Neural cell (in vitro differentiated cells): ENCODE measurements around the gene OR1J1. TPM values are rescaled to one million over a fixed set of nuclear protein-coding genes. Genes with fewer than 3 reads are reported as not detected.

Experiments used
- H2AFZ ChIP-seq: fragments of 200-600, 300-800 bp; sonication (generic), shearing (Covaris generic); 2 replicates; pipeline ENCODE4 v1.6.0; 2014; ENCODE audit warnings: low read depth, mild to moderate bottlenecking, antibody characterized with exemption, low read length, moderate library complexity
- H3F3A ChIP-seq: fragments of 200-600 bp; shearing (Covaris generic); 2 replicates; pipeline ENCODE4 v1.6.1; 2016; ENCODE audit warnings: mild to moderate bottlenecking, moderate library complexity, mixed read lengths, antibody characterized with exemption, low read length; ENCODE audit not compliant: insufficient read depth, poor library complexity, severe bottlenecking
- H3K27ac ChIP-seq: fragments of 200-600, 300-800 bp; sonication (generic), shearing (Covaris generic); 2 replicates; pipeline ENCODE4 v1.5.1; 2014; ENCODE audit warnings: mild to moderate bottlenecking, low read length, moderate library complexity
- H3K27me3 ChIP-seq: fragments of 300-800, 200-600 bp; sonication (generic), shearing (Covaris generic); 2 replicates; pipeline ENCODE4 v1.6.0; 2014; ENCODE audit warnings: mild to moderate bottlenecking, low read depth, low read length, moderate library complexity; ENCODE audit not compliant: insufficient read depth
- H3K36me3 ChIP-seq: fragments of 300-800, 200-600 bp; sonication (generic), shearing (Covaris generic); 2 replicates; pipeline ENCODE4 v1.5.1; 2014; ENCODE audit warnings: mild to moderate bottlenecking, antibody characterized with exemption, low read length, moderate library complexity; ENCODE audit not compliant: insufficient read depth
- H3K4me2 ChIP-seq: fragments of 300-800, 200-600 bp; sonication (generic), shearing (Covaris generic); 2 replicates; pipeline ENCODE4 v1.6.0; 2014; ENCODE audit warnings: mild to moderate bottlenecking, low read length
- H3K4me3 ChIP-seq: fragments of 300-800, 200-600 bp; sonication (generic), shearing (Covaris generic); 2 replicates; pipeline ENCODE4 v1.5.1; 2014; ENCODE audit warnings: mild to moderate bottlenecking, low read length, moderate library complexity
- H3K79me2 ChIP-seq: fragments of 200-600 bp; shearing (Covaris generic); replicated peaks from 2 replicates; pipeline ENCODE4 v1.6.0; 2014; ENCODE audit warnings: mild to moderate bottlenecking, low read length, moderate library complexity; ENCODE audit not compliant: insufficient read depth
- H3K9ac ChIP-seq: fragments of 300-800, 200-600 bp; sonication (generic), shearing (Covaris generic); 2 replicates; pipeline ENCODE4 v1.6.1; 2016; ENCODE audit warnings: mild to moderate bottlenecking, low read length, mixed read lengths
- H3K9me2 ChIP-seq: fragments of 200-600 bp; shearing (Covaris generic); 2 replicates; pipeline ENCODE4 v1.6.1; 2016; ENCODE audit warnings: mild to moderate bottlenecking, low read length, mixed read lengths; ENCODE audit not compliant: insufficient read depth
- H3K9me3 ChIP-seq: fragments of 200-600, 300-800 bp; sonication (generic), shearing (Covaris generic); 2 replicates; pipeline ENCODE4 v1.6.1; 2016; ENCODE audit warnings: mild to moderate bottlenecking, mixed run types, low read length, moderate library complexity, mixed read lengths
- H4K20me1 ChIP-seq: fragments of 200-600 bp; shearing (Covaris generic); 2 replicates; pipeline ENCODE4 v1.6.1; 2016; ENCODE audit warnings: mild to moderate bottlenecking, mixed run types; ENCODE audit not compliant: insufficient read depth
- CTCF ChIP-seq: fragments of 450-650 bp; IDR thresholded peaks from 2 replicates; pipeline ENCODE4 v1.5.1; 2014; ENCODE audit warnings: antibody characterized with exemption, mild to moderate bottlenecking, moderate library complexity; ENCODE audit not compliant: poor library complexity, severe bottlenecking
- EP300 ChIP-seq: fragments of 450-650 bp; conservative IDR thresholded peaks from 2 replicates; pipeline ENCODE4 v1.6.1; 2014; ENCODE audit warnings: antibody characterized with exemption, mild to moderate bottlenecking, moderate library complexity; ENCODE audit not compliant: poor library complexity, severe bottlenecking
- EZH2 ChIP-seq: fragments of 200-600, 300-800 bp; shearing (Covaris generic), sonication (generic); IDR thresholded peaks from 2 replicates; pipeline ENCODE4 v1.6.1; 2014; ENCODE audit warnings: antibody characterized with exemption, low read length, borderline replicate concordance, mild to moderate bottlenecking; ENCODE audit not compliant: insufficient read depth, poor library complexity, severe bottlenecking
- MXI1 ChIP-seq: fragments of 450-650 bp; conservative IDR thresholded peaks from 2 replicates; pipeline ENCODE4 v1.6.1; 2014; ENCODE audit warnings: antibody characterized with exemption, mild to moderate bottlenecking; ENCODE audit not compliant: poor library complexity, severe bottlenecking
- POLR2AphosphoS5 ChIP-seq: IDR thresholded peaks from 2 replicates; pipeline ENCODE4 v1.6.1; 2012
- RAD21 ChIP-seq: fragments of 450-650 bp; conservative IDR thresholded peaks from 2 replicates; pipeline ENCODE4 v1.6.1; 2014; ENCODE audit warnings: antibody characterized with exemption, mild to moderate bottlenecking, moderate library complexity
- REST ChIP-seq: IDR thresholded peaks from 2 replicates; pipeline ENCODE4 v1.6.1; 2012; ENCODE audit warnings: borderline replicate concordance
- SMC3 ChIP-seq: fragments of 450-650 bp; conservative IDR thresholded peaks from 2 replicates; pipeline ENCODE4 v1.6.1; 2014; ENCODE audit warnings: antibody characterized with exemption, mild to moderate bottlenecking, moderate library complexity; ENCODE audit not compliant: poor library complexity
- TAF1 ChIP-seq: IDR thresholded peaks from 2 replicates; pipeline ENCODE4 v1.6.1; 2012; ENCODE audit warnings: low read depth
- polyA minus RNA-seq: library from RNA; depleted of rRNA, polyadenylated mRNA; stranded (reverse); fragments of >200 nt; gene quantifications from 2 replicates; pipeline ENCODE4 v1.2.3, GENCODE V29; 2014
- polyA plus RNA-seq: library from polyadenylated mRNA; depleted of rRNA; stranded (reverse); fragments of >200 nt; gene quantifications from 2 replicates; pipeline ENCODE4 v1.2.3, GENCODE V29; 2014

Gene OR1J1
- polyA plus RNA-seq = not detected in 2 replicates
- not detected in 2 replicates for polyA minus RNA-seq

- no peak for TF ChIP-seq TAF1
- no peak for TF ChIP-seq MXI1
- no peak for TF ChIP-seq CTCF
- TF ChIP-seq EP300 = no peak
- no peak for TF ChIP-seq SMC3
- no peak for TF ChIP-seq RAD21
- no peak for TF ChIP-seq EZH2
- no peak for TF ChIP-seq POLR2AphosphoS5
- TF ChIP-seq REST = no peak
- Histone ChIP-seq H3K79me2 (no peaks in the 10 kb centered on the region), H3K36me3 (no peaks in the 10 kb centered on the region), H4K20me1 (no peaks in the 10 kb centered on the region), H3F3A (no peaks in the 10 kb centered on the region), H2AFZ (no peak within 1 kb of the TSS), H3K4me2 (no peak within 1 kb of the TSS), H3K9me3 (no peaks in the 10 kb centered on the region), H3K27me3 (peaks cover 7% of the 10 kb centered on the region), H3K9ac (no peak within 1 kb of the TSS), H3K27ac (no peak within 1 kb of the TSS), H3K9me2 (no peaks in the 10 kb centered on the region), H3K4me3 (no peak within 1 kb of the TSS)
Observed at GRCh38 chr9:122477826-122478225, at the start of gene OR1J1. Gene OR1J1 (minus strand): TSS chr9:122477926. CDS start chr9:122477926, 0 bp downstream.

GRCh38 chr9:122527193-122527592 is 49.5 kb upstream of the OR1J1 start, which contains the start of gene OR1N1:
Gene OR1N1 (minus strand): TSS chr9:122527293. CDS start chr9:122527293, 0 bp downstream.
- peaks cover 3% of the 10 kb centered on the region for H3K9me3 ChIP-seq
- H3K4me2 ChIP-seq = no peak within 1 kb of the TSS
- H3K9me2 ChIP-seq = no peaks in the 10 kb centered on the region
- no peaks in the 10 kb centered on the region for H3F3A ChIP-seq
- H3K27ac ChIP-seq = no peak within 1 kb of the TSS
- no peak within 1 kb of the TSS for H3K4me3 ChIP-seq
- H3K9ac ChIP-seq = no peak within 1 kb of the TSS
- H3K27me3 ChIP-seq = no peaks in the 10 kb centered on the region
- H4K20me1 ChIP-seq = no peaks in the 10 kb centered on the region
- H3K79me2 ChIP-seq = no peaks in the 10 kb centered on the region
- no peak within 1 kb of the TSS for H2AFZ ChIP-seq
- TF ChIP-seq EP300 = no peak
- no peak for TF ChIP-seq SMC3
- TF ChIP-seq RAD21 = no peak
- no peak for TF ChIP-seq MXI1
- TF ChIP-seq TAF1 = no peak
- TF ChIP-seq POLR2AphosphoS5 = no peak
- TF ChIP-seq EZH2 = no peak
- TF ChIP-seq REST = no peak
- no peak for TF ChIP-seq CTCF
- H3K36me3 ChIP-seq = no peaks in the 10 kb centered on the region
